ENCODE results near the gene TSPAN17. TPM values are rescaled to one million over a fixed set of nuclear protein-coding genes. Genes with fewer than 3 reads are reported as not detected.

TSPAN17 gene
- total RNA-seq, 1 donor from 2014 or later = 31.8 TPM

GRCh38 chr5:176677209-176677939 lies 30.1 kb downstream of the TSPAN17 start:
- intact Hi-C loops (cut with DNase I) = no loop called here
- Histone ChIP-seq H3K36me3 (no peaks in the 10 kb centered on the region), H3K4me1 (no peaks in the 10 kb centered on the region), H3K27me3 (peaks cover 45% of the 10 kb centered on the region), H3K9me3 (no peaks in the 10 kb centered on the region), H3K27ac (no peak overlapping the region), H3K4me3 (no peak overlapping the region)
- no peak for ATAC-seq
- TF ChIP-seq CTCF (IDR thresholded peaks at IDR 0.05) = no peak
- DNase-seq = no peak

- Histone ChIP-seq H3K27ac (no peak overlapping the region), H3K9me3 (no peaks in the 10 kb centered on the region)
- no peak for DNase-seq
Observed at GRCh38 chr5:176678584-176678983, 31.3 kb downstream of the TSPAN17 start.

GRCh38 chr5:176679365-176680225 lies 32.3 kb downstream of the TSPAN17 start:
- no peak for TF ChIP-seq CTCF (IDR thresholded peaks at IDR 0.05)
- H3K4me1 ChIP-seq = no peaks in the 10 kb centered on the region
- H3K4me3 ChIP-seq = no peak overlapping the region
- H3K27me3 ChIP-seq = peaks cover 37% of the 10 kb centered on the region
- H3K36me3 ChIP-seq = no peaks in the 10 kb centered on the region
- DNase-seq = no peak
- intact Hi-C loops (cut with DNase I) = no loop called here
- no peaks in the 10 kb centered on the region for H3K9me3 ChIP-seq
- no peak for ATAC-seq
- no peak overlapping the region for H3K27ac ChIP-seq

More at GRCh38 chr5:176678584-176678983, 31.3 kb downstream of the TSPAN17 start:
- intact Hi-C loops (cut with DNase I) = no loop called here
- no peak overlapping the region for H3K4me3 ChIP-seq
- TF ChIP-seq CTCF (IDR thresholded peaks at IDR 0.05) = no peak
- peaks cover 41% of the 10 kb centered on the region for H3K27me3 ChIP-seq
- no peak for ATAC-seq
- no peaks in the 10 kb centered on the region for H3K36me3 ChIP-seq
- no peaks in the 10 kb centered on the region for H3K4me1 ChIP-seq

GRCh38 chr5:176680226-176680563 lies 32.9 kb downstream of the TSPAN17 start:
- ATAC-seq = no peak

GRCh38 chr5:176682016-176682531 lies 34.8 kb downstream of the TSPAN17 start:
- ATAC-seq (no peak), DNase-seq (no peak)
- no peak overlapping the region for H3K27ac ChIP-seq
- no peaks in the 10 kb centered on the region for H3K36me3 ChIP-seq
- H3K9me3 ChIP-seq = no peaks in the 10 kb centered on the region
- no peaks in the 10 kb centered on the region for H3K4me1 ChIP-seq
- peaks cover 37% of the 10 kb centered on the region for H3K27me3 ChIP-seq
- intact Hi-C loops (cut with DNase I) = no loop called here
- TF ChIP-seq CTCF (IDR thresholded peaks at IDR 0.05) = no peak
- H3K4me3 ChIP-seq = no peak overlapping the region

More at GRCh38 chr5:176680226-176680563, 32.9 kb downstream of the TSPAN17 start:
- intact Hi-C loops (cut with DNase I) = no loop called here
- Histone ChIP-seq H3K9me3 (no peaks in the 10 kb centered on the region), H3K4me1 (no peaks in the 10 kb centered on the region), H3K27me3 (peaks cover 37% of the 10 kb centered on the region), H3K36me3 (no peaks in the 10 kb centered on the region), H3K4me3 (no peak overlapping the region), H3K27ac (no peak overlapping the region)
- no peak for DNase-seq
- no peak for TF ChIP-seq CTCF (IDR thresholded peaks at IDR 0.05)
